HepG2 (cell line): Measurements from ENCODE around the gene RPGRIP1. TPM values are rescaled to one million over a fixed set of nuclear protein-coding genes. Genes with fewer than 3 reads are reported as not detected.

Experiments
- CC2D1A ChIP-seq: sonication (generic); formaldehyde crosslinking; IDR thresholded peaks from 2 replicates; pipeline ENCODE4 v1.8.1; 2023; ENCODE audit warnings: mild to moderate bottlenecking, missing genetic modification reagents
- CREM ChIP-seq, 2 experiments: sonication (generic) in 1 of 2; formaldehyde crosslinking in 1 of 2; IDR thresholded peaks; 2 replicates each; pipeline versions ENCODE4 v1.4.0 to v1.6.1; 2016 to 2020; ENCODE audit warnings: antibody characterized with exemption in 1 of 2, mild to moderate bottlenecking in 1 of 2, missing genetic modification reagents in 1 of 2
- HNF4A ChIP-seq: sonication (generic); formaldehyde crosslinking; IDR thresholded peaks from 2 replicates; pipeline ENCODE4 v1.4.0; 2020; ENCODE audit warnings: missing genetic modification reagents
- KDM5B ChIP-seq: sonication (generic); formaldehyde crosslinking; IDR thresholded peaks from 2 replicates; pipeline ENCODE4 v1.4.0; 2020; ENCODE audit warnings: missing genetic modification reagents, mild to moderate bottlenecking, borderline replicate concordance
- KLF15 ChIP-seq: sonication (generic); formaldehyde crosslinking; IDR thresholded peaks from 2 replicates; pipeline ENCODE4 v1.8.1; 2023; ENCODE audit warnings: borderline replicate concordance, mild to moderate bottlenecking, inconsistent platforms, missing genetic modification reagents, mixed read lengths
- MED8 ChIP-seq: sonication (generic); formaldehyde crosslinking; IDR thresholded peaks from 2 replicates; pipeline ENCODE4 v1.8.1; 2023; ENCODE audit warnings: mild to moderate bottlenecking, missing genetic modification reagents; ENCODE audit not compliant: insufficient replicate concordance
- MLLT10 ChIP-seq: sonication (generic); formaldehyde crosslinking; IDR thresholded peaks from 2 replicates; pipeline ENCODE4 v1.4.0; 2020; ENCODE audit warnings: missing genetic modification reagents
- MNT ChIP-seq: fragments of 450-650 bp; IDR thresholded peaks from 2 replicates; pipeline ENCODE4 v1.6.1; 2016
- MTF2 ChIP-seq: sonication (generic); formaldehyde crosslinking; IDR thresholded peaks from 2 replicates; pipeline ENCODE4 v1.5.0; 2020; ENCODE audit warnings: missing genetic modification reagents, borderline replicate concordance
- RELA ChIP-seq: sonication (generic); formaldehyde crosslinking; IDR thresholded peaks from 2 replicates; pipeline ENCODE4 v1.4.0; 2020; ENCODE audit warnings: missing genetic modification reagents
- RXRA ChIP-seq: sonication (generic); formaldehyde crosslinking; IDR thresholded peaks from 2 replicates; pipeline ENCODE4 v1.5.1; 2020; ENCODE audit warnings: missing genetic modification reagents
- SOX5 ChIP-seq: IDR thresholded peaks from 2 replicates; pipeline ENCODE4 v1.6.1; 2016; ENCODE audit warnings: borderline replicate concordance
- YEATS2 ChIP-seq: sonication (generic); formaldehyde crosslinking; IDR thresholded peaks from 2 replicates; pipeline ENCODE4 v1.4.0; 2020; ENCODE audit warnings: missing genetic modification reagents, borderline replicate concordance
- ZBTB21 ChIP-seq: sonication (generic); formaldehyde crosslinking; IDR thresholded peaks from 2 replicates; pipeline ENCODE4 v1.4.0; 2020; ENCODE audit warnings: missing genetic modification reagents
- ZBTB34 ChIP-seq: sonication (generic); formaldehyde crosslinking; IDR thresholded peaks from 2 replicates; pipeline ENCODE4 v1.8.0; 2022; ENCODE audit warnings: mild to moderate bottlenecking, missing genetic modification reagents
- ZFX ChIP-seq: sonication (generic); formaldehyde crosslinking; IDR thresholded peaks from 2 replicates; pipeline ENCODE4 v1.4.0; 2020; ENCODE audit warnings: mild to moderate bottlenecking, low read depth, missing genetic modification reagents, moderate library complexity
- ZKSCAN8 ChIP-seq: IDR thresholded peaks from 2 replicates; pipeline ENCODE4 v1.6.1; 2016; ENCODE audit warnings: borderline replicate concordance, missing genetic modification reagents, missing compliant biosample characterization
- ZNF460 ChIP-seq: sonication (generic); formaldehyde crosslinking; IDR thresholded peaks from 2 replicates; pipeline ENCODE4 v1.5.1; 2020; ENCODE audit warnings: missing genetic modification reagents, mild to moderate bottlenecking, borderline replicate concordance
- ZNF562 ChIP-seq: sonication (generic); formaldehyde crosslinking; IDR thresholded peaks from 2 replicates; pipeline ENCODE4 v1.8.0; 2022; ENCODE audit warnings: missing genetic modification reagents, borderline replicate concordance
- ZNF614 ChIP-seq: IDR thresholded peaks from 2 replicates; pipeline ENCODE4 v1.6.1; 2018; ENCODE audit warnings: missing biosample characterization, missing genetic modification reagents, inconsistent platforms, borderline replicate concordance
- ZNF674 ChIP-seq: sonication (generic); formaldehyde crosslinking; IDR thresholded peaks from 2 replicates; pipeline ENCODE4 v1.5.0; 2020; ENCODE audit warnings: low read depth, mild to moderate bottlenecking, missing genetic modification reagents
- ZNF879 ChIP-seq: sonication (generic); formaldehyde crosslinking; IDR thresholded peaks from 2 replicates; pipeline ENCODE4 v1.8.1; 2023; ENCODE audit warnings: missing genetic modification reagents
- polyA plus RNA-seq, 8 experiments: library from polyadenylated mRNA; depleted of rRNA in 3 of 8; stranded (reverse) in 7 of 8; unstranded in 1 of 8; fragments of >200 nt; fragmentation: Illumina TruSeq in 4 of 8; extraction: Trizol in 4 of 8; gene quantifications; 2 replicates each; pipeline versions ENCODE4 v1.2.1 to v1.2.3, GENCODE V29; 2011 to 2016; ENCODE audit warnings: low read depth in 4 of 8, missing spikeins in 1 of 8, mixed read lengths in 1 of 8; ENCODE audit not compliant: insufficient read depth in 1 of 8
- total RNA-seq, 5 experiments: library from RNA; depleted of rRNA; stranded (reverse); fragments of >200 nt; fragmentation: Illumina TruSeq; extraction: Trizol; gene quantifications; 2 replicates each; pipeline ENCODE4 v1.2.3, GENCODE V29; 2016; ENCODE audit warnings: low read depth in 1 of 5
- TF ChIP-seq, protein P1 (sequence below): sonication (generic); formaldehyde crosslinking; IDR thresholded peaks from 2 replicates; pipeline ENCODE4 v1.4.0; 2020; ENCODE audit warnings: missing genetic modification reagents
- TF ChIP-seq, protein P2 (sequence below): IDR thresholded peaks from 2 replicates; pipeline ENCODE4 v1.6.1; 2018; ENCODE audit warnings: missing genetic modification reagents, mild to moderate bottlenecking, missing compliant biosample characterization

The RPGRIP1 gene
- total and polyA plus RNA-seq, 2 of the 13 experiments (the other 11 are each of a cell fraction or from before 2014, with no cell fraction given): 0.13 to 1.1 TPM

DNA sequence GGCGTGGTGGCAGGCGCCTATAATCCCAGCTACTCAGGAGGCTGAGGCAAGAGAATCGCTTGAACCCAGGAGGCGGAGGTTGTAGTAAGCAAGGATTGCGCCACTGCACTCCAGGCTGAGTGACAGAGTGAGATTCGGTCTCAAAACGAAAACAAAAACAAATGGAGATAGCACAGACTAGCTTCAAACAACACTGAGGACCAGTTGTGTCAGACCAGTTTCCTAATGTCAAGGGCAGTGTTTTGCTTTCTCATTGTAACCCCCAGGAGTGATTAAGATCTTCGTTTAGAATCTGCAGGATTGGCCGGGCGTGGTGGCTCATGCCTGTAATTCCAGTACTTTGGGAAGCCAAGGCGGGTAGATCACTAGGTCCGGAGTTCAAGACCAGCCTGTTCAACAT, 18.5 kb downstream of the RPGRIP1 start (continued):
- no peak for TF ChIP-seq KLF15 (CRISPR knock-in tag)
- TF ChIP-seq CREM (IDR thresholded peaks at IDR 0.05): no peak
- TF ChIP-seq CREM (CRISPR knock-in tag; IDR thresholded peaks at IDR 0.05): no peak
- TF ChIP-seq, protein P1, sequence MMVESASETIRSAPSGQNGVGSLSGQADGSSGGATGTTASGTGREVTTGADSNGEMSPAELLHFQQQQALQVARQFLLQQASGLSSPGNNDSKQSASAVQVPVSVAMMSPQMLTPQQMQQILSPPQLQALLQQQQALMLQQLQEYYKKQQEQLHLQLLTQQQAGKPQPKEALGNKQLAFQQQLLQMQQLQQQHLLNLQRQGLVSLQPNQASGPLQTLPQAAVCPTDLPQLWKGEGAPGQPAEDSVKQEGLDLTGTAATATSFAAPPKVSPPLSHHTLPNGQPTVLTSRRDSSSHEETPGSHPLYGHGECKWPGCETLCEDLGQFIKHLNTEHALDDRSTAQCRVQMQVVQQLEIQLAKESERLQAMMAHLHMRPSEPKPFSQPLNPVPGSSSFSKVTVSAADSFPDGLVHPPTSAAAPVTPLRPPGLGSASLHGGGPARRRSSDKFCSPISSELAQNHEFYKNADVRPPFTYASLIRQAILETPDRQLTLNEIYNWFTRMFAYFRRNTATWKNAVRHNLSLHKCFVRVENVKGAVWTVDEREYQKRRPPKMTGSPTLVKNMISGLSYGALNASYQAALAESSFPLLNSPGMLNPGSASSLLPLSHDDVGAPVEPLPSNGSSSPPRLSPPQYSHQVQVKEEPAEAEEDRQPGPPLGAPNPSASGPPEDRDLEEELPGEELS (CRISPR knock-in tag): peak; percentile 60; the same call in 1 of the 2 replicates
- no peak; the same call in 1 of the 2 replicates for TF ChIP-seq HNF4A (CRISPR knock-in tag)
- no peak for TF ChIP-seq MLLT10 (CRISPR knock-in tag)
- TF ChIP-seq CC2D1A (CRISPR knock-in tag): no peak
- no peak for TF ChIP-seq ZNF879 (CRISPR knock-in tag)
- TF ChIP-seq RELA: no peak
- TF ChIP-seq, protein P2, sequence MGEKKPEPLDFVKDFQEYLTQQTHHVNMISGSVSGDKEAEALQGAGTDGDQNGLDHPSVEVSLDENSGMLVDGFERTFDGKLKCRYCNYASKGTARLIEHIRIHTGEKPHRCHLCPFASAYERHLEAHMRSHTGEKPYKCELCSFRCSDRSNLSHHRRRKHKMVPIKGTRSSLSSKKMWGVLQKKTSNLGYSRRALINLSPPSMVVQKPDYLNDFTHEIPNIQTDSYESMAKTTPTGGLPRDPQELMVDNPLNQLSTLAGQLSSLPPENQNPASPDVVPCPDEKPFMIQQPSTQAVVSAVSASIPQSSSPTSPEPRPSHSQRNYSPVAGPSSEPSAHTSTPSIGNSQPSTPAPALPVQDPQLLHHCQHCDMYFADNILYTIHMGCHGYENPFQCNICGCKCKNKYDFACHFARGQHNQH (CRISPR knock-in tag): no peak
- TF ChIP-seq ZKSCAN8 (CRISPR knock-in tag): peak; percentile 31; the same call in 1 of the 2 replicates
- TF ChIP-seq ZNF614 (CRISPR knock-in tag): peak; percentile 79; the same call in 1 of the 2 replicates
- peak; percentile 54; the same call in 1 of the 2 replicates for TF ChIP-seq ZNF460 (CRISPR knock-in tag)
- peak; percentile 9; the same call in 1 of the 2 replicates for TF ChIP-seq RXRA (CRISPR knock-in tag)
- no peak for TF ChIP-seq MED8
- TF ChIP-seq ZFX: no peak
- TF ChIP-seq ZNF562: no peak
- no peak for TF ChIP-seq ZBTB21
- TF ChIP-seq SOX5: peak; percentile 43; the same call in 1 of the 2 replicates
- no peak for TF ChIP-seq KDM5B
- no peak for TF ChIP-seq MNT
- TF ChIP-seq YEATS2 (CRISPR knock-in tag): no peak
- TF ChIP-seq MTF2: no peak
- no peak for TF ChIP-seq ZNF674 (CRISPR knock-in tag)
- TF ChIP-seq ZBTB34 (CRISPR knock-in tag): no peak
